ENCODE data around the gene TMEM256.

GRCh38 chr17:7426203-7426863 is 22.4 kb upstream of the TMEM256 start:
- TF ChIP-seq GATA2 (IDR thresholded peaks at IDR 0.05; ENCODE audit: low read depth, low read length) (no peak), GATA3 (IDR thresholded peaks at IDR 0.05; ENCODE audit: low read depth, low read length) (no peak)

Measured in SH-SY5Y (cell line).